Esophagus squamous epithelium (tissue), 5 donors: Measurements from ENCODE around the gene DAD1. TPM values are rescaled to one million over a fixed set of nuclear protein-coding genes. Genes with fewer than 3 reads are reported as not detected.

ENCODE experiments used
- DNase-seq: peaks from one replicate; lab custom pipeline; 2025; lab: John Stamatoyannopoulos, UW
- H3K27ac ChIP-seq, 4 donors: fragments of 200-600 bp; sonication (generic); one replicate each; pipeline ENCODE4 v1.5.1; 2016 to 2019; ENCODE audit warnings: mild to moderate bottlenecking in 1 of 4
- H3K27me3 ChIP-seq, 4 donors: fragments of 200-600 bp; sonication (generic); 1 replicate in 3 of 4; 2 replicates in 1 of 4; pipeline versions ENCODE4 v1.5.1 to v1.6.0; 2017 to 2021; ENCODE audit warnings: antibody characterized with exemption in 1 of 4
- H3K36me3 ChIP-seq, 3 donors: fragments of 200-600 bp; sonication (generic); one replicate each; pipeline ENCODE4 v1.5.1; 2016 to 2019
- H3K4me1 ChIP-seq, 3 donors: fragments of 200-600 bp; sonication (generic); one replicate each; pipeline ENCODE4 v1.5.1; 2017 to 2019
- H3K4me3 ChIP-seq, 4 donors: fragments of 200-600 bp; sonication (generic); 1 replicate in 3 of 4; 2 replicates in 1 of 4; pipeline ENCODE4 v1.5.1; 2016 to 2019; ENCODE audit warnings: mild to moderate bottlenecking in 2 of 4, moderate library complexity in 1 of 4
- H3K9me3 ChIP-seq, 3 donors: fragments of 200-600 bp; sonication (generic); one replicate each; pipeline ENCODE4 v1.5.1; 2016 to 2019
- POLR2A ChIP-seq, 4 donors: fragments of 450-650 bp; IDR thresholded peaks; one replicate each; pipeline ENCODE4 v1.6.1; 2017; ENCODE audit warnings: antibody characterized with exemption in 4 of 4, mild to moderate bottlenecking in 4 of 4, moderate library complexity in 3 of 4
- WGBS, 2 donors: methylation state at CpG; one replicate each; pipeline ENCODE4 v1.1.5; 2018; 5-methylcytosine and 5-hydroxymethylcytosine counted together
- intact Hi-C: fragments of 100-400 bp; cut with DNase I; formaldehyde crosslinking; loops from one replicate; pipeline ENCODE4 v1.15.0; 2022
- total RNA-seq, 4 donors: library from RNA; depleted of rRNA; stranded (reverse); fragments of >200 nt; gene quantifications; one replicate each; pipeline ENCODE4 v1.1.0, GENCODE V29; 2016
- TF ChIP-seq, protein P1 (sequence below), 6 experiments: fragments of 450-650 bp in 4 of 6; fragments of 200-600 bp in 2 of 6; sonication (generic) in 2 of 6; IDR thresholded peaks; one replicate each; pipeline ENCODE4 v1.5.1; 2016 to 2019; ENCODE audit warnings: antibody characterized with exemption in 6 of 6, mild to moderate bottlenecking in 4 of 6, moderate library complexity in 4 of 6
- donor health status: DM: yes; HTN: yes; CAD: no.

The DAD1 gene
- total RNA-seq, 4 donors from 2014 or later = 174 to 280 (median 225) TPM

DNA sequence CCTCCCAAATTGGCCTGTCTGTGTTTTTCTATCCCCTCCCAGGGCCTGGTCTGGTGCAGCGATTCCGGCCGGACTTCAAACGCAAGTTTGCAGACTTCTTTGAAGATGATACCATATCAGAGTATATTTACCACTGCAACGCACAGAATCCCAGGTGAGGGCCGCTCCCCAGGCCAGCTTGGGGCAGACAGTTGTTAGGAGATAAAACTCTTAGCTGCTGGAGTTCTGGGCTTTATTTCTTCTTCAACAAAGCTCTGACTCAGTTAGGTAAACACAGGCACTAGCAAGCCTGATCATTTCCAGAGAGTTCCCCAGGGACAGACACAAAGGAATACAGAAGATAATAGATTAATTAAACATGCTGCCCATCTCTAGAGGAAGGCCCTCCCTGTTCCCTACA, 17.4 kb upstream of the DAD1 start:
- TF ChIP-seq, protein P1, sequence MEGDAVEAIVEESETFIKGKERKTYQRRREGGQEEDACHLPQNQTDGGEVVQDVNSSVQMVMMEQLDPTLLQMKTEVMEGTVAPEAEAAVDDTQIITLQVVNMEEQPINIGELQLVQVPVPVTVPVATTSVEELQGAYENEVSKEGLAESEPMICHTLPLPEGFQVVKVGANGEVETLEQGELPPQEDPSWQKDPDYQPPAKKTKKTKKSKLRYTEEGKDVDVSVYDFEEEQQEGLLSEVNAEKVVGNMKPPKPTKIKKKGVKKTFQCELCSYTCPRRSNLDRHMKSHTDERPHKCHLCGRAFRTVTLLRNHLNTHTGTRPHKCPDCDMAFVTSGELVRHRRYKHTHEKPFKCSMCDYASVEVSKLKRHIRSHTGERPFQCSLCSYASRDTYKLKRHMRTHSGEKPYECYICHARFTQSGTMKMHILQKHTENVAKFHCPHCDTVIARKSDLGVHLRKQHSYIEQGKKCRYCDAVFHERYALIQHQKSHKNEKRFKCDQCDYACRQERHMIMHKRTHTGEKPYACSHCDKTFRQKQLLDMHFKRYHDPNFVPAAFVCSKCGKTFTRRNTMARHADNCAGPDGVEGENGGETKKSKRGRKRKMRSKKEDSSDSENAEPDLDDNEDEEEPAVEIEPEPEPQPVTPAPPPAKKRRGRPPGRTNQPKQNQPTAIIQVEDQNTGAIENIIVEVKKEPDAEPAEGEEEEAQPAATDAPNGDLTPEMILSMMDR (IDR thresholded peaks at IDR 0.05) = no peak
- TF ChIP-seq POLR2A (IDR thresholded peaks at IDR 0.05) = no peak
- H3K4me1 ChIP-seq = peaks cover 0 to 17% (median 0%) of the 10 kb centered on the region in 3 donors
- DNase-seq = no peak
- no peaks in the 10 kb centered on the region for H3K27me3 ChIP-seq
- WGBS, 2 donors = 78 to 80% methylated on average over 4 to 6 of the region's 6 CpGs
- H3K36me3 ChIP-seq = peaks cover 52 to 100% (median 75%) of the 10 kb centered on the region in 3 donors
- no peaks in the 10 kb centered on the region for H3K9me3 ChIP-seq
- H3K4me3 ChIP-seq = no peak overlapping the region
- H3K27ac ChIP-seq = no peak overlapping the region
- intact Hi-C loops = no loop called here

DNA sequence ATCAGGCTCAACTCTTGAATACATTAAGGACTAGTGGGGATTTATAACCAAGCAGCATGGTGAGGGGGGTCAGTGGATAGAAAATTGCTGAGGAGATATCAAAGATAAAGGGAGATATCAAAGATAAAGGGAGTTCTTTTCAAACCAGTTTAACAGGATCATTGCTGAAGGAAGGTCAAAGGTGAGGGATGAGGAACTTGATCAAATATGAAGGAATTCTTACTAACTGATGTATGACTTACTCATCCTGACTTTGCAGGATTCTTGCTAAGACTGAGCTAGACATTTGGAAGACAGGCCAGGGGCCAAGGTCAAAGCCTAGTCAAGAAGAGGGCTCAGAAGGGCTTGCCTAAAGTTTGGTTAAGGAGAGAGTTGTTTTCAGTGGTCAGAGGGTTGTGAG, 13.8 kb upstream of the DAD1 start:
- Histone ChIP-seq H3K27me3 (no peaks in the 10 kb centered on the region), H3K36me3 (peaks cover 34 to 67% (median 56%) of the 10 kb centered on the region in 3 donors), H3K4me1 (peaks cover 8 to 47% (median 15%) of the 10 kb centered on the region in 3 donors), H3K27ac (no peak overlapping the region), H3K9me3 (no peaks in the 10 kb centered on the region), H3K4me3 (no peak overlapping the region)
- TF ChIP-seq, protein P1 (IDR thresholded peaks at IDR 0.05) = no peak
- TF ChIP-seq POLR2A (IDR thresholded peaks at IDR 0.05) = no peak
- no peak for DNase-seq
- intact Hi-C loops = no loop called here

DNA sequence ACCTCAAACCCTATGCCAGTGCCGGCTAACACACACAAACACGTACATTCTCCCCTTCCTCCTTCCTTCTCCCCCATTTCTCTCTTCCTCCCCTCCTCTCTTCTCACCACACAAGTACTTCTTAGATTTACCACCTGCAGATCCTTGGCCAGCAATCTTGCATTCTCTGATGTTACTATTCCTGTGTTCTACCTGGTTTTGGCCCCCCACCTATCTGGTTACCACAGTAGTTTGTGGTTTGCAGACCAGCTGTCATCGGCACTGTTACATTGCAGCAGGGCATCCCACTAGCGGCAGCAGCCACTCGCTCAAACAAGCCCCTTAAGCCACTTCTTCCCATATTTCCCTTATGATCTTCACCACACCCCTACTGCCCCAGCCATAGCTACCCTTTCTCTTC, 13.0 kb upstream of the DAD1 start:
- peaks cover 29 to 59% (median 50%) of the 10 kb centered on the region in 3 donors for H3K36me3 ChIP-seq
- H3K27ac ChIP-seq = peak overlapping the region in 1 of 4 donors; percentile 28
- intact Hi-C loops = no loop called here
- TF ChIP-seq, protein P1 (IDR thresholded peaks at IDR 0.05) = no peak
- TF ChIP-seq POLR2A (IDR thresholded peaks at IDR 0.05) = no peak
- H3K9me3 ChIP-seq = no peaks in the 10 kb centered on the region
- DNase-seq = no peak
- H3K4me3 ChIP-seq = no peak overlapping the region
- H3K4me1 ChIP-seq = peaks cover 8 to 54% (median 15%) of the 10 kb centered on the region in 3 donors
- no peaks in the 10 kb centered on the region for H3K27me3 ChIP-seq
- 80 to 84% methylated on average over 5 of the region's 5 CpGs for WGBS, 2 donors

DNA sequence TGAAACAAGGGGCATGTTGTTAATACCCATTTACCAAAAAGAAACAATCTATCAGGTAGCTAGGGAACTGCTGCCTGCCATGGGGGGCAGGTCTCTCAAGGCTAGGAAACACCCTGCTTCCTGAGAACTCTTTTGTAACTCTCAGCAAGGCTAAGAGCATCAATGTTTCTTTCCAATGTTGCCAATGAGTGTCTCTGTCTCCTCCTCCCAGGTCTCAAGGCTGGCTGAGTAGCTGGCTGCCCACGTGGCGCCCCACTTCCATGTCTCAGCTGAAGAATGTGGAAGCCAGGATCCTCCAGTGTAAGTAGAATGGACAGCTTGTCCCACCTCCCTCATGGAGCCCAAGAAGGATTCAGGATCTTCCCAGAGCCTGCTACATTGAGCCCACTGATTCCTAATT, 12.4 kb upstream of the DAD1 start:
- no peak overlapping the region for H3K4me3 ChIP-seq
- H3K27me3 ChIP-seq = no peaks in the 10 kb centered on the region
- TF ChIP-seq, protein P1 (IDR thresholded peaks at IDR 0.05) = no peak
- no peak for TF ChIP-seq POLR2A (IDR thresholded peaks at IDR 0.05)
- DNase-seq = no peak
- intact Hi-C loops = no loop called here
- peaks cover 26 to 53% (median 50%) of the 10 kb centered on the region in 3 donors for H3K36me3 ChIP-seq
- no peaks in the 10 kb centered on the region for H3K9me3 ChIP-seq
- H3K27ac ChIP-seq = peak overlapping the region in 1 of 4 donors; percentile 28
- peaks cover 8 to 54% (median 15%) of the 10 kb centered on the region in 3 donors for H3K4me1 ChIP-seq
- 100% methylated on average over 1 of the region's 2 CpGs; no CpG with 5 or more reads in 1 of the 2 donors for WGBS, 2 donors

DNA sequence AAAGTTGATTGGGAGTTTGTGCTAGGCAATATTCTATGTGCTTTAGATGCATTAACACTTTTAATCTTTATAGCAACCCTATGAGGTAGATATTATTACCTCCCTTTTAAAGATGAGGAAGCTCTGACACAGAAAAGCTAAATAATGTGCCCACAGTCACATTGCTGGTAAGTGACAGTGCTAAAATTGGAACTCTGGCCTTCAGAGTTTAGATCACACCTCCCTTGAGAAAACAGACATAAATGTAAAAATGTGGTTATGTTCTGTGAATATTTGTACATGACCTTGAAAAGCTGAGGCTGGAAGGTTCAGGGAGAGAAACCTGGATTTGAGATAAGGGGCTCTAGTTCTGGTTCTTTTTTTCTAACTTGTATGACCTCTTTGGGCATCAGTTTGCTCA, 11.0 kb upstream of the DAD1 start:
- TF ChIP-seq POLR2A (IDR thresholded peaks at IDR 0.05) = no peak
- TF ChIP-seq, protein P1 (IDR thresholded peaks at IDR 0.05) = no peak
- Histone ChIP-seq H3K36me3 (peaks cover 13 to 39% (median 36%) of the 10 kb centered on the region in 3 donors), H3K27ac (peak overlapping the region in 1 of 4 donors; percentile 98), H3K4me3 (no peak overlapping the region), H3K27me3 (no peaks in the 10 kb centered on the region), H3K4me1 (peaks cover 8 to 54% (median 15%) of the 10 kb centered on the region in 3 donors), H3K9me3 (no peaks in the 10 kb centered on the region)
- intact Hi-C loops = no loop called here
- DNase-seq = no peak
